Esophagus muscularis mucosa (tissue), 4 donors: ENCODE measurements around the gene C1QTNF5. TPM values are rescaled to one million over a fixed set of nuclear protein-coding genes. Genes with fewer than 3 reads are reported as not detected.

ENCODE experiments used
- DNase-seq: peaks from one replicate; pipeline ENCODE4 v3.0.0-alpha.2; 2017; ENCODE audit errors: extremely low spot score
- H3K27ac ChIP-seq, 4 donors: fragments of 200-600 bp; sonication (generic); replicated peaks in 1 of 4; 1 replicate in 3 of 4; 2 replicates in 1 of 4; pipeline ENCODE4 v1.5.1; 2016 to 2019; ENCODE audit warnings: mild to moderate bottlenecking in 1 of 4
- H3K27me3 ChIP-seq, 4 donors: fragments of 200-600 bp; sonication (generic); one replicate each; pipeline versions ENCODE4 v1.5.1 to v1.6.0; 2016 to 2019
- H3K36me3 ChIP-seq, 4 donors: fragments of 200-600 bp; sonication (generic); one replicate each; pipeline ENCODE4 v1.5.1; 2016 to 2019
- H3K4me1 ChIP-seq, 4 donors: fragments of 200-600 bp; sonication (generic); one replicate each; pipeline ENCODE4 v1.5.1; 2016 to 2019
- H3K4me3 ChIP-seq, 4 donors: fragments of 200-600 bp; sonication (generic); 1 replicate in 2 of 4; 2 replicates in 2 of 4; pipeline ENCODE4 v1.5.1; 2016 to 2019; ENCODE audit warnings: mild to moderate bottlenecking in 4 of 4, moderate library complexity in 1 of 4
- H3K9me3 ChIP-seq, 4 donors: fragments of 200-600 bp; sonication (generic); 1 replicate in 3 of 4; 2 replicates in 1 of 4; pipeline ENCODE4 v1.5.1; 2016 to 2019
- EP300 ChIP-seq: sonication (generic); formaldehyde crosslinking; IDR thresholded peaks from one replicate; pipeline ENCODE4 v1.6.1; 2017; ENCODE audit warnings: antibody characterized with exemption
- POLR2A ChIP-seq: fragments of 450-650 bp; IDR thresholded peaks from one replicate; pipeline ENCODE4 v1.6.1; 2017; ENCODE audit warnings: antibody characterized with exemption, moderate library complexity, mild to moderate bottlenecking, low read depth
- POLR2AphosphoS5 ChIP-seq, 2 donors: sonication (generic); formaldehyde crosslinking; IDR thresholded peaks; one replicate each; pipeline ENCODE4 v1.6.1; 2017; ENCODE audit warnings: antibody characterized with exemption in 2 of 2
- whole genome bisulfite sequencing: methylation state at CpG from one replicate; pipeline ENCODE4 v1.1.5; 2018; 5-methylcytosine and 5-hydroxymethylcytosine counted together
- intact Hi-C: fragments of 100-400 bp; cut with DNase I; formaldehyde crosslinking; loops from one replicate; pipeline ENCODE4 v1.15.1; 2023
- total RNA-seq, 4 donors: library from RNA; depleted of rRNA; stranded (reverse); fragments of >200 nt; gene quantifications; one replicate each; pipeline versions ENCODE4 v1.1.0 to v1.2.1, GENCODE V29; 2016
- TF ChIP-seq, protein P1 (sequence below), 3 experiments: fragments of 200-600 bp in 2 of 3; fragments of 450-650 bp in 1 of 3; sonication (generic) in 2 of 3; IDR thresholded peaks; one replicate each; pipeline ENCODE4 v1.5.1; 2017 to 2019; ENCODE audit warnings: antibody characterized with exemption in 3 of 3, mild to moderate bottlenecking in 2 of 3, moderate library complexity in 1 of 3

Gene C1QTNF5
- total RNA-seq, 4 donors from 2014 or later: 23.7 to 74.3 (median 51.6) TPM

- no peak for DNase-seq
- TF ChIP-seq POLR2AphosphoS5 (IDR thresholded peaks at IDR 0.05): peak in 1 of 2 donors; percentile 46
- TF ChIP-seq, protein P1, sequence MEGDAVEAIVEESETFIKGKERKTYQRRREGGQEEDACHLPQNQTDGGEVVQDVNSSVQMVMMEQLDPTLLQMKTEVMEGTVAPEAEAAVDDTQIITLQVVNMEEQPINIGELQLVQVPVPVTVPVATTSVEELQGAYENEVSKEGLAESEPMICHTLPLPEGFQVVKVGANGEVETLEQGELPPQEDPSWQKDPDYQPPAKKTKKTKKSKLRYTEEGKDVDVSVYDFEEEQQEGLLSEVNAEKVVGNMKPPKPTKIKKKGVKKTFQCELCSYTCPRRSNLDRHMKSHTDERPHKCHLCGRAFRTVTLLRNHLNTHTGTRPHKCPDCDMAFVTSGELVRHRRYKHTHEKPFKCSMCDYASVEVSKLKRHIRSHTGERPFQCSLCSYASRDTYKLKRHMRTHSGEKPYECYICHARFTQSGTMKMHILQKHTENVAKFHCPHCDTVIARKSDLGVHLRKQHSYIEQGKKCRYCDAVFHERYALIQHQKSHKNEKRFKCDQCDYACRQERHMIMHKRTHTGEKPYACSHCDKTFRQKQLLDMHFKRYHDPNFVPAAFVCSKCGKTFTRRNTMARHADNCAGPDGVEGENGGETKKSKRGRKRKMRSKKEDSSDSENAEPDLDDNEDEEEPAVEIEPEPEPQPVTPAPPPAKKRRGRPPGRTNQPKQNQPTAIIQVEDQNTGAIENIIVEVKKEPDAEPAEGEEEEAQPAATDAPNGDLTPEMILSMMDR (IDR thresholded peaks at IDR 0.05): no peak
- no peaks in the 10 kb centered on the region for H3K27me3 ChIP-seq
- intact Hi-C loops: no loop called here
- H3K4me3 ChIP-seq: peak overlapping the region; percentile 79 to 88 (median 82)
- no peaks in the 10 kb centered on the region for H3K9me3 ChIP-seq
- 50% methylated on average over 14 of the region's 14 CpGs for WGBS
- H3K36me3 ChIP-seq: peaks cover 3 to 25% (median 22%) of the 10 kb centered on the region in 4 donors
- H3K4me1 ChIP-seq: peaks cover 71 to 98% (median 91%) of the 10 kb centered on the region in 4 donors
- peak overlapping the region; percentile 98 to 99 (median 98) for H3K27ac ChIP-seq
Observed at GRCh38 chr11:119317592-119318239, 23.0 kb downstream of the C1QTNF5 start.

DNA sequence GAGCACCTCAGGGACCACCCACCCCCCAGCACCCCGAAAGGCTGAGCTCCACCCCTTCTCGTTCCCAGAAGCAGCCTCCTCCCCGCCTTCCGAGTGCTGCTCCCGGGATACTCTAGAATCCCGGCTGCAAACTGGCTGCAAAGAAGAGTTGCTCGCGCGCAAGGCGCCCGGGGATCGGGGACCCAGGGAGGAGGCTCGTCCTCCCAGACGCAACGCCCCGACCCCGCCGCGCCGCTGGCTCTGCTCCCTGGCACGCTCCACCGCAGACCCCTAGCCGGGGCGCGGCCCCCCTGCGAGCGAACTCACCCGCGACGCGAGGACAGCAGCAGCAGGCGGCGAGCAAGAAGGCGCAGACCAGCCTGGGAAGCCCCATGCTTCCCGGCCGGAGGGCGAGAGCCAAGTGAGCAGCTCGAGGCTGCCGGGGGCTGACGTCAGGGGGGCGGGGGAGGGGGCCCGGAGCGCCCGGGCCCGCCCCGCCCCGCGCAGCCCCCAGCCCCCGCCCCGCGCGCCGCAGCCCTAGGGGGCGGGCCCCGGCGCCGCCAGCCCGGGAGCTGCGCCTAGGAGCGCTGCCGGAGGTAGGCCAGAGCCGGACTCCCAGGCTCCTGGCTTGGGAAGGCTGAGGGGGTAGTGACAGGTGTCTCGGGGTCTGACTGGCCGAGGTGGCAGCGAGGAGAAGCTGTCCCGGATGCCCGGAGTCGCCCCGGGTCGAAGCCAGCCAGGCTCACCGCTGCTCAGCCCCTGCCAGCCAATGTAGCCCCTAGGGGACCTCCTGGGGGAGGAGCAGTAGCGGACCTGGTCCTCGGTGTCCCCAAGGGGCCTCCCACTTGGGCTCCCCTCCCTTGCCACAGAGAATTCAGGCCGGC is 23.7 kb downstream of the C1QTNF5 start, which contains the start of gene MCAM:
TSS of gene MCAM (minus strand) at position 402 of the 863 bp plus-strand sequence. CDS start at position 373, 29 bp downstream.
- peaks cover 10 to 32% (median 30%) of the 10 kb centered on the region in 4 donors for H3K36me3 ChIP-seq

GRCh38 chr11:119316016-119316728 is 24.5 kb downstream of the C1QTNF5 start:
- DNase-seq: no peak
- Histone ChIP-seq H3K36me3 (peaks cover 18 to 40% (median 37%) of the 10 kb centered on the region in 4 donors), H3K4me3 (peak overlapping the region; percentile 79 to 88 (median 82)), H3K4me1 (peaks cover 56 to 98% (median 79%) of the 10 kb centered on the region in 4 donors), H3K27ac (peak overlapping the region; percentile 98 to 99 (median 98)), H3K27me3 (no peaks in the 10 kb centered on the region), H3K9me3 (no peaks in the 10 kb centered on the region)
- intact Hi-C loops: no loop called here
- WGBS: 6% methylated on average over 2 of the region's 46 CpGs
- TF ChIP-seq POLR2AphosphoS5 (IDR thresholded peaks at IDR 0.05): no peak
- TF ChIP-seq, protein P1 (IDR thresholded peaks at IDR 0.05): no peak

More for the DNA sequence above, 23.7 kb downstream of the C1QTNF5 start, which contains the start of gene MCAM:
- peak within 1 kb of the TSS; percentile 79 to 88 (median 82) for H3K4me3 ChIP-seq
- H3K27me3 ChIP-seq: no peaks in the 10 kb centered on the region
- intact Hi-C loops: no loop called here
- DNase-seq: no peak
- H3K9me3 ChIP-seq: no peaks in the 10 kb centered on the region
- TF ChIP-seq, protein P1 (IDR thresholded peaks at IDR 0.05): no peak
- TF ChIP-seq POLR2AphosphoS5 (IDR thresholded peaks at IDR 0.05): peak; percentile 74 to 95
- peak; percentile 65 for TF ChIP-seq POLR2A
- TF ChIP-seq EP300: no peak
- H3K27ac ChIP-seq: peak within 1 kb of the TSS; percentile 98 to 99 (median 98)
- 0% methylated on average over 1 of the region's 74 CpGs for WGBS
- H3K4me1 ChIP-seq: peaks cover 64 to 98% (median 84%) of the 10 kb centered on the region in 4 donors

DNA sequence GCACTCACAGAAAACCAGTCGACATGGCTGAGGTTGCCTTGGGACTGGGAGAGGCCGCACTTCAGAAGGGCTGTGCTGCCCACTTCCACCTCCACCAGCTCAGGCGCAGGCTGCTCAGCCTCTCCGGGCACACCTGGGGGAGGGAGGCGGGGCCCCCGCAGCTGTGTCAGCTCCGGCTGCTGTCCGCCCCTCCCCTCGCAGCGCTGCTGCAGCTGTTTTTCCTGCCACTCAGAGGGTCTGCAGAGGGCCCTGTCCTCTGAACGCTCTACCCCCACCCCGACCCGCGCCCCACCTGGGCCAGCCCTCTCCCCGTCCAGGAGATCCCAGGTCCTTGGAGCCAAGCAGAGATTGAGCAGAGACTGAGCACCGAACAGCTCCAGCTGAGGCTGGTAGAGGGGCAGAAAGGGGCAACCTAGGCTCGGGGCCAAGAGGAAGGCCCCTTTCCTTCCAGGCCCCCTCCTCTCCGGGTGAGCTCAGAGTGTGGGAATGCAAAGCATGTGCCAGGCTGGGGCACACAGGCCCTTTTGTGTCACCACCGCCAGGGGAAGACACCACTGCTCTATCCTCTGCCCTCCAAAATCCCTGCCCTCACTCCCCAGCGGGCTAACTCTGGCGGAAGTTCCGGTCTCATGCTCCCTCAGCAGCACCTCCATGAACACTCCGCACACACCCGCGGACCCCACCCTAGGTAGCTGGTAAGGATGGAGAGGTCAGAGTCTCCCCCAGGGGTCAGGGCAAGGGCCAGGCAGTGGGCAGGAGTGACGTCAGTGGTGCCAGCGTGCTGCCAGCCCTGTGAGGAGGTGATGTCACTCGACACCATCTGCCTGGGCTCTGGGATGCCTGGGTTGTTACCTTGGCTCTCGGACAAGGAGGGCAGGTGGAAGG is 25.3 kb downstream of the C1QTNF5 start:
- DNase-seq: no peak
- Histone ChIP-seq H3K9me3 (no peaks in the 10 kb centered on the region), H3K4me1 (peaks cover 48 to 98% (median 75%) of the 10 kb centered on the region in 4 donors), H3K27me3 (no peaks in the 10 kb centered on the region), H3K4me3 (peak overlapping the region; percentile 79 to 88 (median 82)), H3K27ac (peak overlapping the region; percentile 98 to 99 (median 98)), H3K36me3 (peaks cover 26 to 48% (median 45%) of the 10 kb centered on the region in 4 donors)
- WGBS: 6% methylated on average over 20 of the region's 29 CpGs
- TF ChIP-seq POLR2A (no peak), EP300 (no peak), POLR2AphosphoS5 (IDR thresholded peaks at IDR 0.05) (peak; percentile 41 to 54)
- TF ChIP-seq, protein P1 (IDR thresholded peaks at IDR 0.05): peak in 2 of 3 experiments; percentile 24 to 31
- intact Hi-C loops: no loop called here
